CD4-positive, alpha-beta memory T cell (primary cell): ENCODE measurements around the gene AK8. TPM values are rescaled to one million over a fixed set of nuclear protein-coding genes. Genes with fewer than 3 reads are reported as not detected.
A peak's percentile ranks its signal among the peaks of the same experiment; 100 is the strongest.

Experiments used
- CTCF ChIA-PET: fragments of 350-600 bp; sonication (Branson Sonifier 250); formaldehyde crosslinking; loops from one replicate; lab custom pipeline; 2021; ENCODE audit warnings: inconsistent platforms; ENCODE audit not compliant: partially characterized antibody; lab: Charles Lee
- POLR2A ChIA-PET: fragments of 350-600 bp; sonication (Branson Sonifier 250); formaldehyde crosslinking; loops from one replicate; lab custom pipeline; 2021; ENCODE audit not compliant: partially characterized antibody; lab: Charles Lee
- DNase-seq, 5 donors: peaks; one replicate each; pipeline versions ENCODE4 v3.0.0 to v3.0.0-alpha.2; 2020 to 2022; ENCODE audit warnings: mixed read lengths in 1 of 5
- H3K27ac ChIP-seq: one replicate; pipeline ENCODE4 v1.7.0; 2013; ENCODE audit warnings: low read depth, low read length
- H3K27me3 ChIP-seq: 2 replicates; pipeline ENCODE4 v1.7.0; 2013; ENCODE audit warnings: mild to moderate bottlenecking, low read length, moderate library complexity; ENCODE audit not compliant: insufficient read depth
- H3K36me3 ChIP-seq: 2 replicates; pipeline ENCODE4 v1.7.0; 2013; ENCODE audit warnings: mild to moderate bottlenecking, low read length, moderate library complexity; ENCODE audit not compliant: insufficient read depth
- H3K4me1 ChIP-seq: 2 replicates; pipeline ENCODE4 v1.7.0; 2013; ENCODE audit warnings: mild to moderate bottlenecking, low read length, moderate library complexity; ENCODE audit not compliant: insufficient read depth
- H3K4me3 ChIP-seq, 2 donors: one replicate each; pipeline ENCODE4 v1.7.0; 2013; ENCODE audit warnings: low read length in 2 of 2, mild to moderate bottlenecking in 1 of 2
- H3K9me3 ChIP-seq, 2 donors: one replicate each; pipeline ENCODE4 v1.7.0; 2013; ENCODE audit warnings: low read length in 2 of 2, control low read depth in 1 of 2; ENCODE audit not compliant: control insufficient read depth in 1 of 2
- H3K27ac Mint-ChIP-seq, 7 donors: one replicate each; pipeline ENCODE4 v1.8.0; 2020 to 2021; ENCODE audit warnings: mixed read lengths in 7 of 7, mild to moderate bottlenecking in 6 of 7, inconsistent platforms in 3 of 7, moderate library complexity in 3 of 7
- H3K27me3 Mint-ChIP-seq, 2 donors: one replicate each; pipeline ENCODE4 v1.8.0; 2020 to 2021; ENCODE audit warnings: mixed read lengths in 2 of 2
- H3K36me3 Mint-ChIP-seq, 2 donors: one replicate each; pipeline ENCODE4 v1.8.0; 2020 to 2021; ENCODE audit warnings: mixed read lengths in 2 of 2, inconsistent platforms in 1 of 2, mild to moderate bottlenecking in 1 of 2
- H3K4me1 Mint-ChIP-seq, 4 donors: one replicate each; pipeline ENCODE4 v1.8.0; 2020 to 2021; ENCODE audit warnings: mixed read lengths in 4 of 4, mild to moderate bottlenecking in 1 of 4
- H3K4me3 Mint-ChIP-seq, 8 donors: one replicate each; pipeline ENCODE4 v1.8.0; 2020 to 2021; ENCODE audit warnings: mixed read lengths in 8 of 8, mild to moderate bottlenecking in 7 of 8, moderate library complexity in 6 of 8, inconsistent platforms in 3 of 8
- H3K9me3 Mint-ChIP-seq, 8 donors: one replicate each; pipeline ENCODE4 v1.8.0; 2020 to 2021; ENCODE audit warnings: mixed read lengths in 8 of 8, mild to moderate bottlenecking in 5 of 8, inconsistent platforms in 3 of 8, moderate library complexity in 1 of 8
- intact Hi-C: fragments of 100-400 bp; cut with micrococcal nuclease; formaldehyde crosslinking; loops from one replicate; pipeline ENCODE4 v1.15.1; 2023
- polyA plus RNA-seq, 2 donors: library from polyadenylated mRNA; unstranded; fragments of 300-500 nt; fragmentation: Illumina TruSeq; gene quantifications; one replicate each; pipeline ENCODE4 v1.2.3, GENCODE V29; 2021
- total RNA-seq, 2 experiments: library from RNA; stranded (reverse); gene quantifications; one replicate each; pipeline ENCODE4 v1.2.3, GENCODE V29; 2021

The AK8 gene
- total and polyA plus RNA-seq, 4 experiments from 2014 or later = 0.28 TPM; not detected in 3

- ChIA-PET POLR2A (no interaction called here), CTCF (interaction anchor here (0.7 to 2.2 kb wide), 2 partner anchors 10 to 45 kb away, joined by 3 to 7 read pairs; no protein-coding TSS in a partner anchor)
- Mint-ChIP-seq H3K27me3 (peaks cover 0 to 3% of the 10 kb centered on the region in 2 donors), H3K27ac (no peak overlapping the region), H3K4me3 (no peak overlapping the region), H3K4me1 (peaks cover 0 to 2% (median under 1%) of the 10 kb centered on the region in 4 donors), H3K9me3 (peaks cover 3 to 37% (median 31%) of the 10 kb centered on the region in 8 donors), H3K36me3 (peaks cover 6 to 11% of the 10 kb centered on the region in 2 donors)
- H3K27me3 ChIP-seq = no peaks in the 10 kb centered on the region
- no peak overlapping the region for H3K27ac ChIP-seq
- H3K36me3 ChIP-seq = no peaks in the 10 kb centered on the region
- H3K4me3 ChIP-seq = no peak overlapping the region
- no peak for DNase-seq
- H3K9me3 ChIP-seq = no peaks in the 10 kb centered on the region
- no peaks in the 10 kb centered on the region for H3K4me1 ChIP-seq
- intact Hi-C loops = no loop called here
These were observed 179.1 kb downstream of the AK8 start for GRCh38 chr9:132698989-132699388.

- CTCF ChIA-PET = interaction anchor here (0.8 kb wide), 1 partner anchor 26 kb away, joined by 3 read pairs; no protein-coding TSS in a partner anchor
These were observed 180.9 kb downstream of the AK8 start for GRCh38 chr9:132697230-132697629.

GRCh38 chr9:132694144-132694543, 183.9 kb downstream of the AK8 start:
- Histone ChIP-seq H3K4me3 (no peak overlapping the region), H3K27me3 (no peaks in the 10 kb centered on the region), H3K36me3 (peaks cover 4% of the 10 kb centered on the region), H3K4me1 (no peaks in the 10 kb centered on the region), H3K9me3 (no peaks in the 10 kb centered on the region), H3K27ac (no peak overlapping the region)
- peaks cover 3 to 37% (median 30%) of the 10 kb centered on the region in 8 donors for H3K9me3 Mint-ChIP-seq
- peak in 4 of 5 donors; percentile 8 to 29 (median 20) for DNase-seq
- peaks cover 38 to 40% of the 10 kb centered on the region in 2 donors for H3K36me3 Mint-ChIP-seq
- H3K27ac Mint-ChIP-seq = peak overlapping the region in 1 of 7 donors; percentile 13
- H3K4me3 Mint-ChIP-seq = no peak overlapping the region
- no peaks in the 10 kb centered on the region for H3K27me3 Mint-ChIP-seq
- intact Hi-C loops = loop anchor here (1.0 kb wide), 1 partner anchor 106 kb away; no protein-coding TSS in a partner anchor
- H3K4me1 Mint-ChIP-seq = peaks cover 0 to 2% (median under 1%) of the 10 kb centered on the region in 4 donors
- CTCF ChIA-PET = interaction anchor here (0.6 kb wide), 1 partner anchor 680 kb away, joined by 3 read pairs; no protein-coding TSS in a partner anchor
- POLR2A ChIA-PET = interaction anchor here (1.3 kb wide), 1 partner anchor 25 kb away, joined by 3 read pairs; the partner anchor contains the start of gene DDX31

More at GRCh38 chr9:132697230-132697629, 180.9 kb downstream of the AK8 start:
- H3K36me3 Mint-ChIP-seq = peaks cover 14 to 15% of the 10 kb centered on the region in 2 donors
- H3K4me3 ChIP-seq = no peak overlapping the region
- H3K4me1 ChIP-seq = no peaks in the 10 kb centered on the region
- peaks cover 0 to 2% (median under 1%) of the 10 kb centered on the region in 4 donors for H3K4me1 Mint-ChIP-seq
- peaks cover 3 to 37% (median 31%) of the 10 kb centered on the region in 8 donors for H3K9me3 Mint-ChIP-seq
- H3K27me3 Mint-ChIP-seq = no peaks in the 10 kb centered on the region
- no peaks in the 10 kb centered on the region for H3K36me3 ChIP-seq
- intact Hi-C loops = no loop called here
- H3K27ac Mint-ChIP-seq = peak overlapping the region in 1 of 7 donors; percentile 36
- H3K9me3 ChIP-seq = no peaks in the 10 kb centered on the region
- H3K27ac ChIP-seq = no peak overlapping the region
- H3K4me3 Mint-ChIP-seq = no peak overlapping the region
- no peak for DNase-seq
- no peaks in the 10 kb centered on the region for H3K27me3 ChIP-seq
- POLR2A ChIA-PET = no interaction called here

- peaks cover 36% of the 10 kb centered on the region for H3K36me3 ChIP-seq
- peaks cover 64% of the 10 kb centered on the region in 2 donors for H3K36me3 Mint-ChIP-seq
These were observed 187.4 kb downstream of the AK8 start for GRCh38 chr9:132690696-132691095.

GRCh38 chr9:132683873-132684272, 194.2 kb downstream of the AK8 start:
- no peak overlapping the region for H3K4me3 ChIP-seq
- H3K27me3 ChIP-seq = no peaks in the 10 kb centered on the region
- H3K4me1 ChIP-seq = no peaks in the 10 kb centered on the region
- intact Hi-C loops = no loop called here
- DNase-seq = no peak
- no peaks in the 10 kb centered on the region for H3K9me3 Mint-ChIP-seq
- POLR2A ChIA-PET = no interaction called here
- CTCF ChIA-PET = no interaction called here
- no peak overlapping the region for H3K27ac ChIP-seq
- H3K36me3 Mint-ChIP-seq = peaks cover 47 to 73% of the 10 kb centered on the region in 2 donors
- peak overlapping the region in 1 of 7 donors; percentile 4 for H3K27ac Mint-ChIP-seq
- H3K27me3 Mint-ChIP-seq = no peaks in the 10 kb centered on the region
- peaks cover 62% of the 10 kb centered on the region for H3K36me3 ChIP-seq
- no peaks in the 10 kb centered on the region for H3K9me3 ChIP-seq
- H3K4me1 Mint-ChIP-seq = peaks cover 8 to 14% (median 10%) of the 10 kb centered on the region in 4 donors
- H3K4me3 Mint-ChIP-seq = no peak overlapping the region

More at GRCh38 chr9:132690696-132691095, 187.4 kb downstream of the AK8 start:
- Histone ChIP-seq H3K4me1 (no peaks in the 10 kb centered on the region), H3K4me3 (no peak overlapping the region), H3K27ac (no peak overlapping the region), H3K9me3 (no peaks in the 10 kb centered on the region), H3K27me3 (no peaks in the 10 kb centered on the region)
- no peak overlapping the region for H3K4me3 Mint-ChIP-seq
- intact Hi-C loops = no loop called here
- peaks cover 0 to 10% (median 3%) of the 10 kb centered on the region in 8 donors for H3K9me3 Mint-ChIP-seq
- no peak for DNase-seq
- H3K27ac Mint-ChIP-seq = no peak overlapping the region
- CTCF ChIA-PET = interaction anchor here (0.9 kb wide), 1 partner anchor 212 kb away, joined by 3 read pairs; no protein-coding TSS in a partner anchor
- no peaks in the 10 kb centered on the region for H3K27me3 Mint-ChIP-seq
- peaks cover 0 to 3% (median under 1%) of the 10 kb centered on the region in 4 donors for H3K4me1 Mint-ChIP-seq
- POLR2A ChIA-PET = no interaction called here

GRCh38 chr9:132681561-132681960, 196.5 kb downstream of the AK8 start:
- Histone ChIP-seq H3K4me1 (no peaks in the 10 kb centered on the region), H3K27me3 (no peaks in the 10 kb centered on the region), H3K4me3 (no peak overlapping the region), H3K36me3 (peaks cover 53% of the 10 kb centered on the region), H3K9me3 (no peaks in the 10 kb centered on the region), H3K27ac (no peak overlapping the region)
- ChIA-PET POLR2A (no interaction called here), CTCF (no interaction called here)
- no peaks in the 10 kb centered on the region for H3K27me3 Mint-ChIP-seq
- no peaks in the 10 kb centered on the region for H3K9me3 Mint-ChIP-seq
- H3K4me1 Mint-ChIP-seq = peaks cover 9 to 28% (median 16%) of the 10 kb centered on the region in 4 donors
- H3K27ac Mint-ChIP-seq = no peak overlapping the region
- no peak overlapping the region for H3K4me3 Mint-ChIP-seq
- DNase-seq = no peak
- peaks cover 34 to 67% of the 10 kb centered on the region in 2 donors for H3K36me3 Mint-ChIP-seq
- intact Hi-C loops = no loop called here

GRCh38 chr9:132679946-132680625, 198.0 kb downstream of the AK8 start:
- no peaks in the 10 kb centered on the region for H3K4me1 ChIP-seq
- Mint-ChIP-seq H3K27ac (no peak overlapping the region), H3K4me1 (peaks cover 12 to 34% (median 22%) of the 10 kb centered on the region in 4 donors), H3K9me3 (no peaks in the 10 kb centered on the region), H3K4me3 (no peak overlapping the region), H3K36me3 (peaks cover 30 to 54% of the 10 kb centered on the region in 2 donors), H3K27me3 (no peaks in the 10 kb centered on the region)
- H3K27me3 ChIP-seq = no peaks in the 10 kb centered on the region
- intact Hi-C loops = no loop called here
- no peak overlapping the region for H3K27ac ChIP-seq
- no peak overlapping the region for H3K4me3 ChIP-seq
- ChIA-PET POLR2A (interaction anchor here (1.4 to 2.2 kb wide), 2 partner anchors 10 kb away, joined by 4 to 12 read pairs; partner anchors contain the start of genes DDX31 and GTF3C4), CTCF (no interaction called here)
- H3K36me3 ChIP-seq = peaks cover 39% of the 10 kb centered on the region
- no peak for DNase-seq
- H3K9me3 ChIP-seq = no peaks in the 10 kb centered on the region
